Measurements from ENCODE around the gene CEP97. TPM values are rescaled to one million over a fixed set of nuclear protein-coding genes. Genes with fewer than 3 reads are reported as not detected.

Gene CEP97
- 13.4 and 25.7 TPM in 2 replicates for total RNA-seq

GRCh38 chr3:101724329-101725193 is at the start of gene CEP97:
TSS of gene CEP97 (plus strand) at chr3:101724614. CDS start at chr3:101724677, 63 bp downstream.

GRCh38 chr3:101676765-101677435 is 47.5 kb upstream of the CEP97 start, which contains the start of gene ZBTB11:
TSS of gene ZBTB11 (minus strand) at chr3:101677132. CDS start at chr3:101676914, 218 bp downstream.

GRCh38 chr3:101779047-101779821 is 54.8 kb downstream of the CEP97 start, which contains the start of gene NXPE3:
TSS of gene NXPE3 (plus strand) at chr3:101779211. CDS start at chr3:101785597, 6,386 bp downstream.

Other genes with a start within 250 kb of the CEP97 start
- gene SENP7, start 211.4 kb upstream of the CEP97 start, total RNA-seq, result 13.9 and 14.7 TPM in 2 replicates
- 23.9 and 33.5 TPM in 2 replicates for gene TRMT10C, start 162.7 kb upstream of the CEP97 start, total RNA-seq
- 116 and 119 TPM in 2 replicates for gene PCNP, start 150.4 kb upstream of the CEP97 start, total RNA-seq
- gene ZBTB11, start 47.5 kb upstream of the CEP97 start, total RNA-seq, result 28.4 and 29.0 TPM in 2 replicates
- 1,440 and 1,444 TPM in 2 replicates for gene RPL24, start 37.9 kb upstream of the CEP97 start, total RNA-seq
- 25.2 and 34.0 TPM in 2 replicates for gene NXPE3, start 54.6 kb downstream of the CEP97 start, total RNA-seq
- 27.3 and 51.2 TPM in 2 replicates for gene NFKBIZ, start 124.9 kb downstream of the CEP97 start, total RNA-seq